ENCODE data around the gene HSD17B11. TPM values are rescaled to one million over a fixed set of nuclear protein-coding genes. Genes with fewer than 3 reads are reported as not detected.
"Not testable (repeated sequence)": the region's sequence is repeated elsewhere in the genome, so short reads cannot be mapped to it uniquely, and the experiment has no call there.

Gene HSD17B11
- polyA plus RNA-seq, 3 donors, result 86.9 to 330 (median 272) TPM

DNA sequence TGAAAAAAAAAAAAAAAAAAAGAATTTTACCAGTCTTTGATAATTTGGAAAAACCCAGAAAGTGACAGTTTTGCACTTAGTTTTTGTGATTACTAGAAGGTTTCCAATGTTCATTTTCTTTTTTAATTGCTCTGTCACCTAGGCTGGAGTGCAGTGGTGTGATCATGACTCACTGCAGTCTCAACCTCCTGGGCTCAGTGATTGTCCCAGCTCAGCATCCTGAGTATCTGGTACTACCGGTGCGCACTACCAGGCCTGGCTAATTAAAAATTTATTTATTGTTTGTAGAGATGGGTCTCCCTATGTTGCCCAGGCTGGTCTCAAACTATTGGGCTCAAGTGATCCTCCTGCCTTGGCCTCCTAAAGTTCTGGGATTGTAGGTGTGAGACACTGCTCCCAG, 34.7 kb upstream of the HSD17B11 start:
- Histone ChIP-seq H3K36me3 (replicated peaks in 1 of 2; ENCODE audit: control insufficient read depth in 1 of 2, insufficient read depth in 2 of 2, low read length in 2 of 2) (no peaks in the 10 kb centered on the region), H4K20me1 (ENCODE audit: insufficient read depth, low read length) (no peaks in the 10 kb centered on the region), H3K4me1 (ENCODE audit: control insufficient read depth in 1 of 2, insufficient read depth in 2 of 2, low read length in 2 of 2) (peaks cover 17% of the 10 kb centered on the region in 2 donors), H3K27ac (ENCODE audit: low read depth in 1 of 2, low read length in 2 of 2) (no peak overlapping the region), H3K27me3 (ENCODE audit: control insufficient read depth in 2 of 2, insufficient read depth in 2 of 2, low read length in 2 of 2) (no peaks in the 10 kb centered on the region), H3K9me3 (replicated peaks in 1 of 2; ENCODE audit: control insufficient read depth in 1 of 2, insufficient read depth in 1 of 2, low read length in 2 of 2) (no peaks in the 10 kb centered on the region), H2AFZ (ENCODE audit: insufficient read depth, low read depth, low read length, poor library complexity, severe bottlenecking) (no peak overlapping the region), H3K9ac (ENCODE audit: insufficient read depth, low read length, poor library complexity, severe bottlenecking) (no peak overlapping the region), H3K79me2 (ENCODE audit: insufficient read depth, low read length) (peaks cover 44% of the 10 kb centered on the region), H3K4me2 (replicated peaks; ENCODE audit: extremely low read depth, low read length, poor library complexity, severe bottlenecking) (no peak overlapping the region), H3K4me3 (replicated peaks in 1 of 3; ENCODE audit: low read depth in 2 of 3, low read length in 3 of 3) (no peak overlapping the region)
- WGBS (ENCODE audit: insufficient coverage), result no CpG with 5 or more reads among the region's 2 CpGs
- intact Hi-C loops (cut with micrococcal nuclease), result no loop called here
- no peak overlapping the region for H3K27ac Mint-ChIP-seq
- H3K4me1 Mint-ChIP-seq, result peaks cover 19% of the 10 kb centered on the region
- no peaks in the 10 kb centered on the region for H3K9me3 Mint-ChIP-seq
- no peak overlapping the region for H3K4me3 Mint-ChIP-seq
- no peak for DNase-seq
- peaks cover 0 to 1% (median 0%) of the 10 kb centered on the region in 3 donors for H3K27me3 Mint-ChIP-seq (ENCODE audit: low read depth in 3 of 3)
- no peaks in the 10 kb centered on the region for H3K36me3 Mint-ChIP-seq
- TF ChIP-seq, protein P1, sequence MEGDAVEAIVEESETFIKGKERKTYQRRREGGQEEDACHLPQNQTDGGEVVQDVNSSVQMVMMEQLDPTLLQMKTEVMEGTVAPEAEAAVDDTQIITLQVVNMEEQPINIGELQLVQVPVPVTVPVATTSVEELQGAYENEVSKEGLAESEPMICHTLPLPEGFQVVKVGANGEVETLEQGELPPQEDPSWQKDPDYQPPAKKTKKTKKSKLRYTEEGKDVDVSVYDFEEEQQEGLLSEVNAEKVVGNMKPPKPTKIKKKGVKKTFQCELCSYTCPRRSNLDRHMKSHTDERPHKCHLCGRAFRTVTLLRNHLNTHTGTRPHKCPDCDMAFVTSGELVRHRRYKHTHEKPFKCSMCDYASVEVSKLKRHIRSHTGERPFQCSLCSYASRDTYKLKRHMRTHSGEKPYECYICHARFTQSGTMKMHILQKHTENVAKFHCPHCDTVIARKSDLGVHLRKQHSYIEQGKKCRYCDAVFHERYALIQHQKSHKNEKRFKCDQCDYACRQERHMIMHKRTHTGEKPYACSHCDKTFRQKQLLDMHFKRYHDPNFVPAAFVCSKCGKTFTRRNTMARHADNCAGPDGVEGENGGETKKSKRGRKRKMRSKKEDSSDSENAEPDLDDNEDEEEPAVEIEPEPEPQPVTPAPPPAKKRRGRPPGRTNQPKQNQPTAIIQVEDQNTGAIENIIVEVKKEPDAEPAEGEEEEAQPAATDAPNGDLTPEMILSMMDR (IDR thresholded peaks at IDR 0.05), result no peak

DNA sequence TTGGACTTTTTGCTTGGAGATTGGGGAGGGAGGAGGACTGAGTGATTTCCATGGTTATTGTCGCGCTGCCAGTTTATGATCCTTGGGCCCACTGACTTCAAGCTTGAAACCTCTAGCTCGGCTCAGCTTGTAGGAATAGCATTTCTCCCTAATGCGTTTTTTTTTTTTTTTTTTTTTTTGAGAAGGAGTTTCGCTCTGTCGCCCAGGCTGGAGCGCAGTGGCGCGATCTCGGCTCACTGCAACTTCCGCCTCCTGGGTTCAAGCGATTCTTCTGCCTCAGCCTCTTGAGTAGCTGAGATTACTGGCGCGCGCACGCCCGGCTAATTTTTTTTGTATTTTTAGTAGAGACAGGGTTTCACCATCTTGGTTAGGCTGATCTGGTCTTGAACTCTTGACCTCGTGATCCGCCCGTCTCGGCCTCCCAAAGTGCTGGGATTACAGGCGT, 33.1 kb upstream of the HSD17B11 start:
- H3K27me3 ChIP-seq (ENCODE audit: control insufficient read depth in 2 of 2, insufficient read depth in 2 of 2, low read length in 2 of 2); H3K27me3 Mint-ChIP-seq (ENCODE audit: low read depth in 3 of 3); H3K4me3 ChIP-seq (replicated peaks in 1 of 3; ENCODE audit: low read depth in 2 of 3, low read length in 3 of 3); H2AFZ ChIP-seq (ENCODE audit: insufficient read depth, low read depth, low read length, poor library complexity, severe bottlenecking); H3K9me3 Mint-ChIP-seq; H3K36me3 ChIP-seq (replicated peaks in 1 of 2; ENCODE audit: control insufficient read depth in 1 of 2, insufficient read depth in 2 of 2, low read length in 2 of 2); H3K36me3 Mint-ChIP-seq; H3K4me2 ChIP-seq (replicated peaks; ENCODE audit: extremely low read depth, low read length, poor library complexity, severe bottlenecking); H3K4me3 Mint-ChIP-seq; H3K9me3 ChIP-seq (replicated peaks in 1 of 2; ENCODE audit: control insufficient read depth in 1 of 2, insufficient read depth in 1 of 2, low read length in 2 of 2); DNase-seq; H4K20me1 ChIP-seq (ENCODE audit: insufficient read depth, low read length); H3K27ac ChIP-seq (ENCODE audit: low read depth in 1 of 2, low read length in 2 of 2); H3K9ac ChIP-seq (ENCODE audit: insufficient read depth, low read length, poor library complexity, severe bottlenecking): not testable (repeated sequence)
- peaks cover 17% of the 10 kb centered on the region in 2 donors for H3K4me1 ChIP-seq (ENCODE audit: control insufficient read depth in 1 of 2, insufficient read depth in 2 of 2, low read length in 2 of 2)
- Mint-ChIP-seq H3K4me1 (peaks cover 14% of the 10 kb centered on the region), H3K27ac (peak overlapping the region in 1 of 7 donors; percentile 4)
- WGBS (ENCODE audit: insufficient coverage), result 95% methylated on average over 6 of the region's 22 CpGs
- peaks cover 44% of the 10 kb centered on the region for H3K79me2 ChIP-seq (ENCODE audit: insufficient read depth, low read length)
- intact Hi-C loops (cut with micrococcal nuclease), result loop anchor here in 1 of 2 donors (5.0 kb wide), 1 partner anchor 37 kb away; no protein-coding TSS in a partner anchor

Measured in CD14-positive monocyte (primary cell).